HG02943 (cell line): ENCODE data around the gene TSHZ2.

Experiments used
- ATAC-seq: cut with Tn5 transposase; IDR thresholded peaks from one replicate; pipeline ENCODE4 v1.9.1; 2021; ENCODE audit warnings: mild to moderate bottlenecking, low read depth, moderate library complexity; ENCODE audit not compliant: unreplicated experiment

Gene TSHZ2

DNA sequence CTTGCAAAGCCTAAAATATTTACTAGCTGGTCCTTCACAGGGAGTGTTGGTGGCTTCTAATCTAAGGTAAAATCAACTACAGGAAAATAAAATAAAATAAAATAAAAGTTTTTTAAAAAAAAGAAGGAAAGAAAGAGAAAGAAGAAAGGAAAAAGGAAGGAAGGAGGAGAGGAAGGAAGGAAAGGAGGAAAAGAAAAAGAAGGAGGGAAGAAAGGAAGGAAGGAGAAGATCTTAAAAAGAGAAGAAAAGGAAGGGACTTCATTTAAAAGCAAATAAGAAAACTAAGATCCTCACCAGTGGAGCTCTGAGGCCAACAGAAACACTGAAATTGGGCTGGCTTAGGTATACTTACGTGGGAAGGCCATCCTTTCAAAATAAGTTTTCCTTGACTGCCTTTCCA is 178.4 kb downstream of the TSHZ2 start:
- ATAC-seq, result no peak

DNA sequence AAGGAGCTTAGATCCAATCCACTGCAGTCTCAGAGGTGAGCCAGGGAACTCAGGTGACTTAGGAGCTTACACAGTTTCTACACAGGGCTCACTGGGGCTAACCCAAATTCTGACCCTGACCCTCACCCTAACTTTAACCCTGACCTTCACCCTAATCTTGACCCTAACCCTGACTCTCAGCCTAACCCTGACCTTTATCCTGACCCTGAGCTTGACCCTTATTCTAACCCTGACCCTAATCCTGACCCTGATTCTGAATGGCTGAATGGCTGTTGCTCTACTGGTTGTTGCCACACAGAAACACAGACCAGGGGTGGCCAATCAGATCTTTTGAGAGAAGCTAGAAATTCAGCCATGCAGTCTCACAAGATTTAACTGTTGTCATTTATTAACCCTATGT is 180.1 kb downstream of the TSHZ2 start:
- ATAC-seq, result no peak

DNA sequence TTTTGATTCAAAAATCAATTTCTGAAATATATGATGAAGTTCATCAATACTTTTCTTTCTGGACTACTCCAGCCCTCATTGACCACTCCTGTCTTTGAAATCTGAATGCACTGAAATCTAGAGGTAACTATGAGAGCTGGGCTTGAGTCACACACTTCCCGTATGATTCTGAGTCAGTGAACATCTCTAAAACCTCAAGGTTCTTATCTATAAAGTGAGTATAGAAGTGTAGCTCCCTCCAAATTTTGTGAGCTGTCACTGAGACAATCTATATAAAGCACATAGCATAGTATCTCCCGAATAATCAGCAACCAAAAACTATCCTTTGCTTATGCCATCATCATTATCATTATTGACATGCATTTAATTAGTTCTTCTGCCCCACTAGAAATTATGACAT is 182.4 kb downstream of the TSHZ2 start:
- no peak for ATAC-seq

DNA sequence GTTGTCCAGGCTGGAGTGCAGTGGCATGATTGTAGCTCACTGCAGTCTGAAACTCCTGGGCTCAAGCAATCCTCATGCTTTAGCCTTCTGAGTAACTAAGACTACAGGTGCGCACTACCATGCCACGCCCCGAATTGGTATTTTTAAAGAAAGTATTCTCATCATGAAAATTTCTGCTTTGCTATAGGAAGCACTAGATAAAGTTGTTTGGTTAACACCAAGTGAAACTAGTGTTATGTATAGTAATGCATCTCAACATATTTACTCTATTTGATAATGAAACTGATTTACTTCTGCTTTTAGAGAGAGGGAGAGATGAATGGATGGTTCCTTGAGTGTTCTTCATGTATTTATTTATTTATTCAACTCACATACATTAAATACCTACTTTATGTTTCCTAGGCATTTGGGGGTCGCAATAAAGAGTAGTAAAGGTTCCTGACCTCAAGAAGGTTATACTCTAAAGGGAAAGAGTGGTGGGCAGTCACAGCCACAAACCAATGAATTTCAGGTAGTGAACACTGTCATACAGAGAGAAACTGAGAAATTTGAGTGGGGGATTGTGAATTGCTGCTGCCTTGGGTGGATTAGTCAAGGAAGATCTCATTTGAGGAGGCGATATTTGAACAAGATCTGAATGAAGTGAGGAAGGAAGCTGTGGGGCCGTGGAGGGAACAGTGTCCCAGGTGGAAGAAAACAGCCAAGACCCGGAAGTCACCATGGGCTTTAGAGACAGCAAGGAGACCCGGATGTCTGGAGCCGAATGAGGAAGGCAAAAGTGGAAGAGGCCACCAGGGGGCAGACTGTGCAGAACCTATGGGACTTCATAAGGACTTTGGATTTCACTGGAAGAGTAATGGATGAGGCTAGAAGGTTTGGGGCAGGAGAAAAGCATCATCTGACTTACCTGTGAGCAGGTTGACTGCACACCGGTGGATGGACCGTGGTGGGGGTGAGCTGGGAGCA is 185.6 kb downstream of the TSHZ2 start:
- ATAC-seq, result no peak

DNA sequence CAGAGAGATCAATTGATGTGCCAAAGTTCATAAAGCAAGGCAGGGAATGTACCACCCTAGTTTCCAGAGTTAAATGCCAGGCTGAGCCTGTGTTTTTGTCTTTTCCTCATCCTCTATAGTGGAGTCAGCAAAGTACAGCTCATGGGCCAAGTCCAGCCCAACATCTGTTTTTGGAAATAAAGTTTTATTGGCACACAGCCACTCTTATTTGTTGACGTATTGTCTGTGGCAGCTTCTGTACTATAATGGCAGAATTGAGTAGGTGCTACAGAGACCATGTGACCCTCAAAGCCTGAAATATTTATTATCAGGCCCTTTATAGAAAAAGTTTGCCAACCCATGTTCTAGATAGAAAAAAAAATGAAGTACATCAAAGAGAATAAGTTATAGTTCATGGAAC is 187.0 kb downstream of the TSHZ2 start:
- no peak for ATAC-seq

DNA sequence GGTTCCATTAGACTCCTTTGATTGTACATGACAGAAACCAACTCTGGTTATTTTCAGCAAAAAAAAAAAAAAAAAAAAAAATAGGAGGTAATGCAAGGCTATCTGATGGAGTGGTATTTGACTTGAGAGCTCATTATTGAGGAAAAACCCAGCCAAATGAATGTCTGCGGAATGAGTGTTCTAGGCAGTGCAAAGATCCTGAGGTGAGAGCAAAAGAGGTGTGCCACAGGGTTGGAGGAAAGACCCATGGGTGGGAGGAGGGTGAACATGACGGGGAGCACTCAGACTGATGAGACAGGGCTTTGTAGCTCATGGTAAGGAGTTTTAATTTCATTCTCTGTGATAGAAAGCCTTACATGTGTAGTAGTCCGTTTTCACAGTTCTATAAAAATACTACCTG is 188.9 kb downstream of the TSHZ2 start:
- ATAC-seq, result no peak

DNA sequence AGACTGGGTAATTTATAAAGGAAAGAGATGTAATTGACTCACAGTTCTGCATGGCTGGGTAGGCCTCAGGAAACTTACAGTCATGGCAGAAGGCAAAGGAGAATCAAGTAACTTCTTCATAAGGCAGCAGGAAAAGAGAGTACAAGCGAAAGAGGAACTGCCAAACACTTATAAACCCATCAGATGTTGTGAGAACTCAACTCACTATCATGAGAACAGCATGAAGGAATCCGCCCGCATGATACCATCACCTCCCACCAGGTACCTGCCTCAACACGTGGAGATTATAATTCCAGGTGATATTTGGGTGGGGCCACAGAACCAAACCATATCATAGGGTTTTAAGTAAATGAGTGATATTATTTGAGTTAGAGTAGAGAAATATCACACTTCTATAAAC is 189.3 kb downstream of the TSHZ2 start:
- no peak for ATAC-seq

DNA sequence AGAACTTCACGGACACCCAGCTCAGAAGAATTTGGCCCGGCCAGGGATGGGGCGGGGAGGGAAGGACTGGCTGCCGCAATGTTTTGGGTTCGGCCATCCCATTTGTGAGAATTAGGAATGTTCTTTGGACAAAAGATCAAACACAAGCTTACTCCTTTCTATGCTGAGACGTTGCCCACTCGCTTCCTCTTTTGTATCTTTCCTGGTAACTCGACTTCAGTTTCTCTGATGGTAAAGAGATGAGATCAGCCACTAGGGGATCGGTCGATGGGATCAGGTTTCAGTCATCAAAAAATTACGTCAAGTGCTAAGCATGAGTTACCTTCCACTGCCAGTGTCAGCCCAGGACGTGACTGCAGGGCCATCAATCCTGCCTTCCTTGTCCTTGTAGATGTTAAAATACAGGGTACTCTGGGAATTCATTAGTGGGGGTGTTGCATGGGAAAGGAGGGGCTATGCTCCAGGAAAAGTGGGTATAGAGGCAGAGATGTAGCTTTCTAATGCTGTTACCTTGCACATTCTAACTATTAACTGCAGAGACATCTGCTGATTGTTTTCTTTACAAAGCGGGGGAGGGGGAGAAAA is 190.2 kb downstream of the TSHZ2 start:
- ATAC-seq, result no peak

DNA sequence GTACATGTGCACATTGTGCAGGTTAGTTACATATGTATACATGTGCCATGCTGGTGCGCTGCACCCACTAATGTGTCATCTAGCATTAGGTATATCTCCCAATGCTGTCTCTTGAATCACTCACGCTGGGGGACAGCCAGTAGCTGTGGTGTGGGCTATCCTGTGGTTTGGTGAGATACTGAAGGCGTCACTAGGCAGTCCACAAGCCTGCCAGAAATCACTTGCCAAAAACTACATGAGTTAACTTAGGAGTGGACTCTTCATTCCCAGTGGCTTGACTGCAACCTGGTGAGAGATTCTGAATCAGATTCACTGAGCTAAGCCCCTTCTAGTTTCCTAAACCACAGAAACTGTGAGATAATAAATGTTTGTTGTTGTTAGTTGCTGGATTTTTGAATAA is 191.3 kb downstream of the TSHZ2 start:
- ATAC-seq, result no peak

DNA sequence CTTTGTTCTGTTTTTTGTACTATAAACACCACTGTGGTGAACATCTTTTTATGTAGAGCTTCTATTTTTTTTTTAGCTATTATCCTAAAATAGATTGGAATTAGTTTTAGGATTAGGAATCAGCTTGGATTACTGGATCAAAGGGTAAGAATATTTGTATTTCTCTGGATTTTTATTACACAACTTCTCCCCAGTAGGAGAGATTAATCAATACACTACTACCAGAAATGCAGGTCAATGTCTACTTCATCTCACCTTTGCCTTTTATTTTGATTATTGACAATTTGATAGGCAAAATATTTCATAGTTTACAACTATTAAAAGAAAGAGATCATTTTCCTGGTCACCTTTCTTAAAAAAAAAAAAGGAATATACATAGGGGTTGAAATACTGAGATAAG is 191.9 kb downstream of the TSHZ2 start:
- ATAC-seq, result no peak

DNA sequence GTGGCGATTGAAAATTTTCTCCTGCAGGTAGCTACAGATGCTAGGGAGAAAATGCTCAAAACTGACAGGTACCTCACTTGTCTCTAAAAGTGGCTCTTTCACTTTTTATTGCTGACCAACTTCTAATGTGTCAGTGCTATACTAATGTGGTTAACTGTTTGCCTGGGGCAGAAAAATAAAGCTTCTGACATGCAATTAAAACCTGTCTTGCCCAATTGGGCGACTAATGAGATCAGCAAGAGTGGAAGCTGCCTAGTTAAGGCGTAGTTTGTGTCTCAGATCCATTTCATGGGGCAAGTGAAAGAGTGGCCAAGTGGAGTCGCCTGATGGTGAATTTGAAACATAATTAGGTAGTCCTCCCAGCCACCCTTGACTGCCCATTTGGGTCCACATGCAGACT is 193.3 kb downstream of the TSHZ2 start:
- no peak for ATAC-seq

DNA sequence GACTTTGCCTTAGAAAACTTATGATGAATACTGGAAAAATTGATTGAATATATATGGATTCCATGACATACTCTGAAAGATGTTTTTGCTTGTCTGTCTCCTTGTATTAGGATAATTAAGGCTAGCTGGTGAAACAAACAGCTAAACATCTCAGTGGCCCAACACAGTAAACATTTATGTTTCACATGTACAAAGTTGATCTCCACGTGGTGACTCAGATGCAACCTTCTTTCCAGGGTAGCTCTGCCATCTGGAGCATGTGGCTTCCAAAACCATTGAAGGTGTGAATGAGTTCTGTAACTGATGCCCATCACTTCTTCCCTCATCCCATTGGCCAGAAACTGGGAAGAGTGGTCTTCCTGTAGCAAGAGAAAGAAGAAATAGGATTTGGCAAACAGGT is 196.3 kb downstream of the TSHZ2 start:
- no peak for ATAC-seq

DNA sequence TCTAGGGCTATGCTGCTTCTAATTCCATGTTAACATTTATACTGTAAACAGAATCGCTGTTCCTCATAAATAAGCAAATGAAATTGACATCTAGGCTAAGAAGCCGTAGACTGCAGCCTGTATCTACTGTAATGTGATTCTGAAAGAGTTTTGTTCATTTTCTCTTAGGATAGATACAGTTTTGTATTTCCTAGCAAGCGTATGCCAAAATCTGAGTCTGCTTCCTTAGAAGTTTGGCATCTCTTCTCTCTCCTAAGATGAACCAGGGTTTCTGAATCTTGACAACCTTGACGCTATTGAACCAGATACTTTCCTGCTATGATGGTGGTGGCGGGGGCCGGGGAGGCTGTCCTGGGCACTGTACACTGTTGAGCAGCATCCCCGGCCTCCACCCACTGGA is 198.0 kb downstream of the TSHZ2 start:
- no peak for ATAC-seq

DNA sequence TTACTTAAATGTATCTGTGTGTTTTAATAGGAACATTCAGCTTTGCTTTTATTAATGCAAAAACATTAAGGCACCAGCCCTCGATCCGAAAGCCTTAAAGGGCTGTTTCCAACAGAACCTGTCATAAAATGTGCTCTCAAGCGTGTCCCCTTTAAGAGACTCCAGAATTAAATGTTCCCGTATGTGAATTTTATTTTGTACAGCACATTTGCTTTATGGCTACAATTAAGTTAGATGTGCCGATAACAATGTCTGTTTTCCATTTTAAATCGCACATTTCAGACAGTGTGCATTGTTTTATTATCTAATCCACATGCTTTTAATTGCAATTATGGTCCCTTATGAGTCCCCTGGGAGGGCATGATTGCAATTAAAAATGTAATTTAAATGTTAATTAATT is 198.9 kb downstream of the TSHZ2 start:
- no peak for ATAC-seq

DNA sequence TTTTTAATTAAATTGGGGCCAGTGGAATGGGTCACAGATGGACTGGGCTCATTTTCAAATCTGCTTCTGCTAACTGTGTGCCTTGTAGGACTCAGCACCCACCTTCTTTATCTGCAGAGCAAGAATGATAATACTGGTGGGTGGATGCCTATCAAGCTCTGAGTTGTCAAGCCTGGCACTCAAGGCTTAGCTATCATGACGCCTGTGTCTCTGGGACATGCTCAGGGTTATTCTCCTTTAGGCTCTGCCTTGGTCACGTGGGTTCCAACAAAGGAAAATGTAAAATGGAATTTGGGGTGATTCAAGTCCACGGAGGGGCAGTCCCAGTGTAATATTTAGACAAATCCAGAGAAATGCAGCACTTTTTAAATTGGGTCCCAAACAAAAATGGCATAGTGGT is 202.3 kb downstream of the TSHZ2 start:
- ATAC-seq, result no peak

DNA sequence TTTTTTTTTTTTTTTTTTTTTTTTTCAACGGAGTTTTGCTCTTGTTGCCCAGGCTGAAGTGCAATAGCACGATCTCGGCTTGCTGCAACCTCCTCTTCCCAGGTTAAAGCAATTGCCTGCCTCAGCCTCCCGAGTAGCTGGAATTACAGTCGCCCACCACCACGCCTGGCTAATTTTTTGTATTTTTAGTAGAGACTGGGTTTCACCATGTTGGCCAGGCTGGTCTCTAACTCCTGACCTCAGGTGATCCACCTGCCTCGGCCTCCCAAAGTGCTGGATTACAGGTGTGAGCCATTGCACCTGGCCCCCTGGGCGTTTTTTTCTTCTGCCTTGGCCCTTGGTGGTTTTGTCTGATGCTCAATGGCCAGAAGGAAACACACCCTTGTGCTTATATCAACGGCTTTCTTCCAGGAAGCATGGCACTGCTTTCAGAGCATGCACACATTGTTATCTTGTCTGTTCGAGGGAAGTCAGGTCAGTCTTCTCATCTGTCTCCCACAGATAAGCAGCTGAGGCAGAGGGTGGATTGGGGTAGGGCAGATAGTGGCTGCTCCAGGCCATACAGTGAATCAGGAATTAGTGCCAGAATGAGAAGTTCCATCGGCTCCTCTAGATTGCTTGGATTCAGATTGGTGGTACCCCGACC is 203.1 kb downstream of the TSHZ2 start:
- ATAC-seq, result no peak

DNA sequence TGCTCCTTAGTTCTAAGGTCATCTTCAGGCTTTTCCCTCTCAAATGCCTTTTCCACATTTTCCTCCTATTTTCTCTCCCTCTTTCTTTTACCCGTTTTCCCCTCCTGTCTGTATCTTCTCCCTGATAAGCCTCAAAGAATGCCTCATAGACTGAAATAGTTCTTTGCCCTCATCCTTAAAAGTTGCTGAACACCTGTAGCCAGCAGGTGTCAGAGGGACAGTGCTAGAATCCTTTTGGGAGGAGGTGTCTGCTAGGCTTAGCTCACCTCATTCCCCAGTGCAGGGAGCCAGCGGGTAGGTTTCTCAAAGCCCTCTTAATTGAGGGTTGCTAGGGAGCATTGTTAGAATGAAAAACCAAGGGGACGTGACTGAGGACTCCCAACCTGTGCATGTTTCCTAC is 204.0 kb downstream of the TSHZ2 start:
- ATAC-seq, result no peak

DNA sequence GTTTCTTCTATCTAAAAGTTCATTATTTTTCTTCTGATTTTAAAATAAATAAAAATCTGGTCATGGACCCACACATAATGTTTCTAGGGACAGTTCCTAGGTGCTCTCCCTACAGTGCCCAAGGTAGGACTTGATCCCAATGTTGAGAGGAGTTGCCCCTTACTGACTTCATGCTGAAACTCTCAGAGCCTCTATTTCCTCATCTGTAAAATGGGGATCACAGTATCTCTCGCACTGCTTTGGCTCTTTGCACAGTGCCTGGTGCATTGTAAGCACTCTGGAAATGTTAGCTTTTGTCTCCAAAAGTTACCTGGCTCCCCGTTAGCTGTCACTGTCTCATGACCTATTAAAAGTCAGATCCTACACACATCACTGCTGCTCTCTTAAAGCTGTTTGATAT is 205.5 kb downstream of the TSHZ2 start:
- no peak for ATAC-seq

DNA sequence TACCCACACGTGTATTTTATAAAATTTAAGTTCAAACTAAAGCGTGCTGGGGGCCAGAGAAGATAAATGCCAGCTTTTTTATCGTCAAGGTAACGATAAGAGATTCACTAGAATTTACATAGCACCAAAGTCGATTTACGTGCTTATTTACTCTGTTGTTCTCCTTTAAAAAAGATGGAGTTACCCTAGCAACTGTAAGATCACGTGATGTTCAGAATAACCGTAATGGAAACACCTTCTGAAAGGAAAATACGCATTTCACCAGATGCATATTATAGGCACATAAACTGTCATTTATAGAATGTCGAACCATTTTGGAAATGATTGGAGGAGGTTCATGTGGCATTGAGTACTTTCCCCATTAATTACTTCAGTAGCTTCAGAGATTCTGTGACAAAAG is 207.6 kb downstream of the TSHZ2 start:
- no peak for ATAC-seq

DNA sequence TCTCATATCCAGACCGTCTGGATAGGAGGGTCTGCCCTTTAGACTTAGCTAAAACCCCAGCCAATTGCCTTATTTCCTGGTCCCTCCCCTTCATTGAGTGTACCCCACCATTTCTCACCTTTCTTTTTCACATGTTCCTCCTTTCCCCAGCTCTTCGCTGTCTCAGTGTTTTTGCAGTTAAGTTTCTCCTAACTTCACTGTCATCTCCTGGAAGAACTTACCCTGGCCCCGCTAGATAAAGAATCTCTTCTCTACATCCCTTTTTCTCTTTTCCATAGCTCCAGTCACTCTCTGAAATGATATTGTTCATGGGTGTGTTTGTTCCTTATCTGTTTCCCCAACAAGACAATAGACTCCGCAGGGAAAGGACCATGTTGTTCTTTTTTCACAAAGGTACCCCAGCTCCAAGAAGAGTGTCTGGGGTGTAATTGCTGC is 208.8 kb downstream of the TSHZ2 start:
- ATAC-seq, result no peak

DNA sequence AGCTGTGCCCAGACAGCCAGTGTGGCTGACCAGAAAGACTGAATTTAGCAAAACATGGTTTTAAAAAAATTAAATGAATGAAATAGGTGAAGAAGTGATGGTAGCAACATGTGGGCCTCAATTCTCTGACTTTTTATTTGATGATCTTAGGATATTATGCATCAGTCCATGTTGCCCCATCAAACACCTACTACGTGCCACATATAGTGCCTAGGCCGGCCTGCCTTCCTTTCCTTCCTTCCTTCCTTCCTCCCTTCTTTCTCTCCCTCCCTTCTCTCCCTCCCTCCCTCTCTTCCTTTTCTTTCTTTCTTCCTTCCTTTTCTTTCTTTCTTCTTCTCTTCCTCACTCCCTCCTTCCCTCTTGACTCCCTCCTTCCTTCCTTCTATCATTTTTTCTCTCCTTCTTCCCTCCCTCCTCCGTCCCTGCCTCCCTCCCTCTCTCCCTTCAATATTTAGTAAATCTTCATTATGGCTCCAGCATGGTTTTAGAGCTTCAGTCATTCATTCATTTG is 209.8 kb downstream of the TSHZ2 start:
- ATAC-seq, result no peak
